Stromal cell of bone marrow (primary cell): ENCODE results near the gene TMEM184B.

Experiments used
- DNase-seq: peaks from one replicate; pipeline ENCODE4 v3.0.0-alpha.2; 2012; ENCODE audit warnings: low read depth

TMEM184B gene

GRCh38 chr22:38272373-38273134 lies at the start of gene TMEM184B:
TSS of gene TMEM184B (minus strand) at chr22:38273010. CDS start at chr22:38247961, 25,049 bp downstream.
- DNase-seq = peak; percentile 62

- no peak for DNase-seq
Measured at GRCh38 chr22:38320605-38321402, 48.0 kb upstream of the TMEM184B start.

DNA sequence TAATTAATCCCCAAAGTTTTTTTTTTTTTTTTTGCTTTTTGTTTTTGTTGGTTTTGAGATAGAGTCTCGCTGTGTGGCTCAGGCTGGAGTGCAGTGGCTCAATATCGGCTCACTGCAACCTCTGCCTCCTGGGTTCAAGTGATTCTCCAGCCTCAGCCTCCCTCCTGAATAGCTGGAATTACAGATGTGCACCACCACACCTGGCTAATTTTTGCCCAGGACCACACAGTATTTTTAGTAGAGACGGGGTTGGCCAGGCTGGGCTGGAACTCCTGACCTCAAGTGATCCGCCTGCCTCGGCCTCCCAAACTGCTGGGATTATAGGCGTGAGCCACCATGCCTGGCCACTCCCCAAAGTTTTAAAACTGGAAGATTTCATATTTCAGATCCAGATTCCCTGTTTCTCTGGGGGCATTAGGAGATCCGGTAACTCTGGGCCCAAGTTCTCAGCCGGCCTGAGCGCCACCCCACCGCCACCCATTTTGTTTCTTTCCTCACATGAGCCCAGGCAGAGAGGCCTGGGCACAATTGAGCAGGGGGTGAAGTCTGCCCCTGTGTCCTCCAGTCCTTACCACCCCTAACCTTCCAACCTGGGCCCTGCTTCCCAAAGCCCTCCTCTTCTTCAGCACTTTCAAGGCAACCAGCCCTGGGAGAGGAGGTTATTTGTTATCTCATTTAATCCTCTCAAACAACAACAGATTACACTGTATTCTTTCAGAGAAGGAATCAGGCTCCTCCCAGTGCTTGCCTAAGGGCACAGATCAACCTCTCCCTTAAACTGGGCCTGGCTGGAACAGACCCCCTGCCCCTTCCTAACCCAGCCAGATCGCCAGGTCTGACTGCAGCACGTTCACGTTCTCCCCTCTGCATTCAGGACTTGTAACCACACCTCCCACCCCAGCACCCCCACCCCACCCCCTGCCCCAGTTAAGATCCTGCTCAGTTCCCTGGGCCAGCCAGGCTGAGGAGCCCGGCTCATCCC lies 46.3 kb upstream of the TMEM184B start:
- no peak for DNase-seq

- DNase-seq = peak; percentile 86
Measured at GRCh38 chr22:38317995-38318715, 45.3 kb upstream of the TMEM184B start.

GRCh38 chr22:38317122-38317994 lies 44.5 kb upstream of the TMEM184B start, which contains the start of gene CSNK1E:
TSS of gene CSNK1E (minus strand) at chr22:38317433. CDS start at chr22:38314157, 3,276 bp downstream.
- DNase-seq = peak; percentile 51

DNA sequence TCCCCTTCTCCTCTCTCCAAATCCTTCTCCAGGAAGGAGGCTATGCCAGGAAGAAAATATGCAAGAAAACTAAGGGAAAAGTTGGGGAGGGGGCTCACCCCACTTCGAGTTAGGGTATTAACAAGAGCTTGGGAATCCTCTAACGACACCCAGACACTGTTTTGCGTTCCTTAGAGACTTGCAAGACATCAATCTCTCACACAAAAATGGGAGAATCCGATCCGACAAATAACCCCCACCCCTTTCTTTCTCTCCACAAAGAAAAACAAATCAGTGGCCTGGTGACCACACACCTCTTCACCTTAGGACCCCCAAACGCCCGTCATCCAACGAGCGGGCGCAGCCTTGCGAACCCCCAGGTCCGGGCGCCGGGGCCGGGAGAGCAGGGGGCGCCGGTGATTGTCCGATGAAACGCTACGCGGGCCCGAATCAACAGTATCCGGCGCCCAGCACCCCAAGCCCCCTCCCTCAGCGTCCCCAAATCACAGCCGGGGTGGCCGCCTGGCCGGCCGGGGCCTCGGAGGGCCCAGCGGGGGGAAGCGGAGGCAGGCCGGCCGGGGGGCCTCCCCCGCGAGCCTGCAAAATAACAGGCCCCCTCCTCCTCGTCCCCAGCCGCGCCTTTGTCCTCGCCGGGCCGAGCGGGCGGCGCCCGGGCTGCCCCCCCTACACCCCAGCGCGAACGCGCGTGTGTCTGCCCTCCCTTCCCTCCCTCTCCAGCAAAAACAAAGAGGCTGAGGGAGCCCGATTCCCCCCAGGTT lies 43.7 kb upstream of the TMEM184B start:
- no peak for DNase-seq

DNA sequence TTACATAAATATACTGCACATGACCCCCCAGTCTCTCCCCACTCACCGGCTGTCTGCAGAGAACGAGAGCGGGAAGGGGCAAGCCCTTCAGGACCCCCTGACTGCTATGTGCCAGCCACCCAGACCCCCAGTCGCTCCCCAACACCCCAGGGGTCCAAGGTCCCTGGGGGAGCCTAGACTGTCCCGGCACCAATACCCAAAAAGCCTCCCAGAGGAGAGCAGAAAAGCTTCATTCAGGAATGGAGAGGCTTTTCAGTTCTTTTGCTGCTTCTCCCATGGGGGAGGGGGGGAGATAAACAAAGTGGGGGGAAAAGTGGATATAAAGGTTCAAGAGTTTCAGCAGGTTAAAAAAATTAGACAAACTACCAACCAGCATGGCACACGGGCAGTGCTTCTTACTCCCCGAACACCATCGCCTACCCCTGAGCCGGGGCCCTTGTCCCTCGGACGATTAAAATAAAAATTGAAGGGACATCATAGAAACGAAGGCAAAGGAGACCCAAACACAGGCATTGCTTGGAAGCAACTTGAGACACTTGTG lies 43.1 kb upstream of the TMEM184B start:
- no peak for DNase-seq

DNA sequence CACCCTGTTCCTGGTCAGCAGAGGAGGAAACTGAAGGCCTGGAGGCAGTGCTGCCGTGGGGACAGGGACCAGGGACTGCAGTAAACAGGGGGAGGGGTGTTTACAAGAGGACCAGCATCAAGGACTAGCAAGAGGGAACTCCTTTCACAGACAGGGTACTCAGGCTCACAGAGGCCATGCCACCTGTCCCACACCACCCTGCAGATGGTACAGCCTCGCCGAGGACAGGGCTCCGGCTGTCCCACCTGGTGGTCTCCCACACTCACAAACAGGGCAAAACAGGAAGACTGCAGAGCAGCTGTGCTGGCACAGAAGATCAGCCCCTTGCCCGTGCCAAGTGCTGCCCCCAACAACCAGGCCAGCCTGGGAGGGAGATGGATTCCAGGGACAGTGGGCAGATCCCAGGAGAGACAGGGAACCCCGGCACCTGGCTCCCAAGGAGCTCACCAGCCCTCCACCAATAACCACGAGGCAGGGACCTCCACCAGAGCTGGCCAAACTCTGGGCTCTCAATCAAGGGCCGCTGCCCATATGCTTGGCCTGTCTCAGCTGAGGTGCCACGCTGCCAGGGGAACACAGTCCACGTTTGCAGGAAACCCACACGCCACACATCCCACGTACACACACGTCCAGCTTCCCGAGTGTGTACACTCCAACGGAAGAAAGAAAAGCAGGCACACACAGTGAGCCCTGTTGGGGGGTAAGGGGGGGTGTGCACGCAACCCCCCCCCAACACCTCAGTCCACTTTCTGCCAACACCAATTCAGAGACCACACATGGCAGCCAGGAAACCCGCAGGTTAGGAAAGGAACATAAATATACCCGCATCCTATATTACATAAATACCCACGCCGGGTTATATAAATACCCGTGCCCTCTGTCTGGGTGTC lies 42.4 kb upstream of the TMEM184B start:
- DNase-seq = no peak

- no peak for DNase-seq
Measured at GRCh38 chr22:38314051-38314932, 41.5 kb upstream of the TMEM184B start.

- peak; percentile 68 for DNase-seq
Measured at GRCh38 chr22:38313384-38313955, 40.7 kb upstream of the TMEM184B start.

DNA sequence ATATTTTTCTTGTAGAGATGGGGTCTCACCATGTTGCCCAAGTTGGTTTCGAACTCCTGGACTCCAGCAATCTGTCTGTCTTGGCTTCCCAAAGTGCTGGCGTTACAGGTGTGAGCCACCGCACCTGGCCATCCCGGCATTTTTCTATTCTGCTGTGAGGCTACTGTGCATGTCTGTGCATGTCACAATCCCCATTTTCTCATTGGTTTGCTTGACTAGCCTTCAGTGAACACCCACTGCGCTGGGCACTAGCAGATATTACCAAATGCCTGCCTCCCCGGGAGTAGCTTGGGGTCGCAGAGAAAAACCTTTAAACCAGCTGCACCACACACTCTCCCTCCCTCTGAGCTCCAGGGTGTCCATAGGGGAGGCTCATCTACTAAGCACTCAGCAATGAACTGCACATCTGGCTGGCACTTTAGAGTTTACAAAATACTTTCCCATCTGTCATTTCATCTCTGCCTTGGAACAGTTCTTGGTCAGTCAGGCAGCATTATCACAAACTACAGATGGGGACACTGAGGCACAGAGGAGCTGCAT lies 39.5 kb upstream of the TMEM184B start:
- no peak for DNase-seq

DNA sequence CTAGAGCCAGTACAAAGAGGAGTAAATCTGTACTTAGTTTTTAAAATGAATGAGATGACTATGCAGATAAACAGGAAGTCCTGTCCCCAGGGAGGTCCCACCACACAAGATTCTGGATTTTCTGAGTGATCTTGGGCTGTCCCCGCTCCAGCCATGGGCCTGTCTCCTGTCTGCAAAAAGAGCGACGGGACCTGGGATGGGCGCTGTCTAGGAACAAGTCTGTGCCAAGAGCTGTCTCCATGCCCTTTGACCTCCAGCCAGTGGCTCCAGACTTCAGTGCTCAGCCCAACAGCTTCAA lies 38.5 kb upstream of the TMEM184B start:
- no peak for DNase-seq

- no peak for DNase-seq
Measured at GRCh38 chr22:38310518-38311322, 37.9 kb upstream of the TMEM184B start.

- no peak for DNase-seq
Measured at GRCh38 chr22:38309614-38310517, 37.1 kb upstream of the TMEM184B start.
